B cell (primary cell): ENCODE data around the gene PNMA8B.

Source experiments
- CTCF ChIP-seq: fragments of 200-600 bp; IDR thresholded peaks from one replicate; pipeline ENCODE4 v1.8.0; 2022; ENCODE audit warnings: antibody characterized with exemption, mild to moderate bottlenecking
- EZH2 ChIP-seq: IDR thresholded peaks from 2 replicates; pipeline ENCODE4 v1.6.1; 2012; ENCODE audit warnings: borderline replicate concordance, low read depth, mild to moderate bottlenecking, moderate library complexity, low read length; ENCODE audit not compliant: insufficient read depth, poor library complexity, severe bottlenecking

DNA sequence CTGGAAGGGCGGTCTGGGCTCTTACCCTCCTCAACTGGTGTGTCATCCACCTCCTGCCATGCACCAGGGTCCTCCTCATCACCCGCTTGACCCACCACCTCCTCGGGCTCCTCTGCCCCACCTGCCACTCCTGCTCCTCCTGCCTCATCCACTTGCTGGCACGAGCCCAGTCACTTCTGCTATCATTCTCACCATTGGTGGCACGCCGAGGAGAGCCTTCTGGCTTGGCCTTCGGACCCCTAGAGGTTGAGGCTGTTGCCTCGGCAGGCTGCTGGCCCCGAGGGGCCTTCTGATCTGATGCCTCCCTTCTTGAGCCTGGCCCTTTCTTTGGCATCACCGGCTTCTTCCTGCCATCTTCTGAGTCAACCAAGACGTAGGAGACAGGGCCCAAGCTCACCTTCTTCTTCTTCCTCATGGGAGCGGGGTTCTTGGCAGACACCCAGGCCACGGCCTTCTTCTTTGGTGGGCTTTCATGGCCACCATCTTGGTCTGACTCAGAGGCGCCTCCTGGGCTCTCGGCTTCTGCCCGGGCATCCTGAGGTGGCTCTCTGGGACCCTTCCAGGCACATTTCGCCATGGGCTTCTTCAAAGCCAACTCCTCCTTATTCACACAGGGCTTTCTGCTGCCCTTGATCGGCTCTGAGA, 26.0 kb downstream of the PNMA8B start:
- TF ChIP-seq CTCF (no peak), EZH2 (no peak)
